Subcutaneous abdominal adipose tissue (tissue), 5 donors: ENCODE data around the gene PEX7.
"Not testable (repeated sequence)": the region's sequence is repeated elsewhere in the genome, so short reads cannot be mapped to it uniquely, and the experiment has no call there.

Experiments
- H3K27ac ChIP-seq: one replicate; pipeline ENCODE4 v1.7.0; 2013; ENCODE audit warnings: low read depth, mild to moderate bottlenecking, inconsistent platforms, low read length, moderate library complexity
- H3K27me3 ChIP-seq, 5 donors: one replicate each; pipeline ENCODE4 v1.7.0; 2013; ENCODE audit warnings: low read length in 5 of 5, inconsistent platforms in 1 of 5; ENCODE audit not compliant: control insufficient read depth in 5 of 5, insufficient read depth in 4 of 5
- H3K36me3 ChIP-seq, 5 donors: one replicate each; pipeline ENCODE4 v1.7.0; 2013; ENCODE audit warnings: low read length in 5 of 5; ENCODE audit not compliant: control insufficient read depth in 5 of 5, insufficient read depth in 5 of 5
- H3K4me1 ChIP-seq, 5 donors: one replicate each; pipeline ENCODE4 v1.7.0; 2013; ENCODE audit warnings: low read length in 5 of 5, mild to moderate bottlenecking in 3 of 5, moderate library complexity in 1 of 5; ENCODE audit not compliant: control insufficient read depth in 5 of 5, insufficient read depth in 5 of 5
- H3K4me3 ChIP-seq, 5 donors: one replicate each; pipeline ENCODE4 v1.7.0; 2013; ENCODE audit warnings: low read length in 5 of 5, low read depth in 1 of 5
- H3K9ac ChIP-seq, 5 donors: one replicate each; pipeline ENCODE4 v1.7.0; 2013; ENCODE audit warnings: low read length in 5 of 5, mild to moderate bottlenecking in 4 of 5, moderate library complexity in 3 of 5
- H3K9me3 ChIP-seq, 5 donors: one replicate each; pipeline ENCODE4 v1.7.0; 2013; ENCODE audit warnings: low read length in 5 of 5; ENCODE audit not compliant: control insufficient read depth in 5 of 5
- donor health status: healthy.
- donor health status: healthy.
- donor health status: healthy.
- donor health status: healthy.
- donor health status: healthy.

Gene PEX7

DNA sequence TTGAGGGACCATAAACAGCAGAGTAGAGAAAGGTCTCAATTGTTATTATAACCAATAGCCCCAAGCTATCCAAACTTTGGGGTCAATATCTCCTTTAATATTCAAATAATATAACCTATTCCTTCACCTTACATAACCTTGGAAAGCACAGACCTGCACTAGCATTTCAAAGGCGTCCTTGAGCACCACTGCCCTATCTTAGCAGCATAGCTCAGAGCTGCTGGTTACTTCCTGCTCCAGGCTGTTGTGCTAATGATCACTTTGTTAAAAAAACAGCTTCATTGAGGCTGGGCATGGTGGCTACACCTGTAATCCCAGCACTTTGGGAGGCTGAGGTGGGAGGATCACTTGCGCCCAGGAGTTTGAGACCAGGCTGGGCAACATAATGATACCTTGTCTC, 110.2 kb downstream of the PEX7 start:
- Histone ChIP-seq H3K4me3 (no peak overlapping the region), H3K4me1 (no peaks in the 10 kb centered on the region), H3K9ac (no peak overlapping the region), H3K36me3 (no peaks in the 10 kb centered on the region), H3K9me3 (no peaks in the 10 kb centered on the region), H3K27me3 (peaks cover 0 to 3% (median 0%) of the 10 kb centered on the region in 5 donors), H3K27ac (no peak overlapping the region)

DNA sequence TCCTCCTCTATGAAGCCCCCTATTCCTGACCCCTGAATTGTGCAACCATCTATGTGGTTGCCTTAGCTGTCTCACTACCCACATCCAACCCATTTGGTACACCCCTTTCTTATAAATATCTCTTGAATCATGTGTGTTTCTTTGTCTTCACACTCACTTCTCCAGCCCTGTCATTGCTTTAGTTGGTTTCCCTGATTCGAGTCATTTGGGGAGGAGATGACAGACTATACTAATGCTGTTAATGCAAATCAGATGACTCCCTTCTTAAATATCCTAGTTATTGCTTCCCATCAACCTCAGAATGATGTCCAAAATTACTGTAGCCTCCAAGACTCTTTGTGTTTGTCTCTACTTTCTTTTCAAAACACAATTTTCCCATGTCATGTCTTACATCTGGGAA, 122.7 kb downstream of the PEX7 start:
- Histone ChIP-seq H3K27me3 (no peaks in the 10 kb centered on the region), H3K36me3 (no peaks in the 10 kb centered on the region), H3K4me3 (no peak overlapping the region), H3K9ac (no peak overlapping the region), H3K27ac (no peak overlapping the region), H3K9me3 (no peaks in the 10 kb centered on the region), H3K4me1 (no peaks in the 10 kb centered on the region)

DNA sequence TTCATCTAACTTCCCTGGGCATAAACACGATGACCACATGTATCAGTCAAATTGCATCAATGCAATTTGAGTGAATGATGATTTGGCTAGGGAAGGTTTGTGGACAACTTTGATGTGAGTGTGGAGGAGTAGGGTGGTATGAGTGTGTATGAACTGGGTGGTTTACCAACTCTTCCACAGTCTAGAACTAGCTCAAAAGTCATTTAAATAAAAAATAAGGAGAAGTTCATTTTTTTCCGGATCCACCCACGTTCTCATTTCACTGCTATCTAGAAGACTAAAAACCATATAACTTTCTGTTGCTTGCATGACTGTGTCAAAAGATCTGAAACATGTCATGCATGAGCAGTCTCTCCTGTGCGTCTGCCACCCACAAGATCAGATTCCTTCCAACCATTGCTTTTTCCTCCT, 123.3 kb downstream of the PEX7 start:
- no peak overlapping the region for H3K9ac ChIP-seq
- no peaks in the 10 kb centered on the region for H3K36me3 ChIP-seq
- H3K9me3 ChIP-seq = no peaks in the 10 kb centered on the region
- no peaks in the 10 kb centered on the region for H3K27me3 ChIP-seq
- no peak overlapping the region for H3K4me3 ChIP-seq
- no peak overlapping the region for H3K27ac ChIP-seq
- no peaks in the 10 kb centered on the region for H3K4me1 ChIP-seq

DNA sequence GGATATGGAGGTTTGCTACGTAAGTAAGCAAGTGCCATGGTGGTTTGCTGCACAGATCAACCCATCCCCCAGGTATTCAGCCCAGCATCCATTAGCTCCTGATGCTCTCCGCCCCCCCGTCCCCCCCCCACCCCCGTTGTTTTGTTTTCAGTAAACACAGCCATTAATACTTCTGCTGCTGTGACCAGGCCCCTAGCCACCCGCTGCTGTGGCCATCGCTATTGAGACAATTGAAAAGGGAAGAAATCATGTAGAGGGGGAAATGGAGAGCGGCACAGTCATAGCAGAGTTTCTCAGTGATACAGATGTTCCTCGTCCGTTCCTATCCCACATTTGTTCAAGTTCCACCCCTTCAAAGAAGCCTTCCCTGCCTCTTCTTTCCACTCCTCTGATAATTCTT, 124.6 kb downstream of the PEX7 start:
- Histone ChIP-seq H3K4me3 (no peak overlapping the region), H3K9ac (no peak overlapping the region), H3K9me3 (no peaks in the 10 kb centered on the region), H3K27ac (no peak overlapping the region), H3K4me1 (no peaks in the 10 kb centered on the region), H3K27me3 (no peaks in the 10 kb centered on the region), H3K36me3 (no peaks in the 10 kb centered on the region)

DNA sequence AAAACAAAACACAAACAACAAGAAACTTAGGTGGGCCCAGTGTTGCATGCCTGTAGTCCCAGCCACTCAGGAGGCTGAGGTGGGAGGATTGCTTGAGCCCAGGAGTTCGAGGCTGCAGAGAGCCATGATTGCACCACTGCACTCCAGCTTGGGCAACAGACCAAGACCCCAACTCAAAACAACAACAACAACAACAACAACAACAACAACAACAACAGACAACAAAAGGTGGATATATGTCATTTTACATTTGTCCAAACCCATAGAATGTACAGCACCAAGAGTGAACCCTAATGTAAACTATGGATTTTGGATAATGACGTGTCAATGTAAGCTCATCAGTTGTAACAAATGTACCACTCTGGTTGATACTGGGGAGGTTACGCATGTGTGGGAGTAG, 127.6 kb downstream of the PEX7 start:
- not testable (repeated sequence) for H3K4me1 ChIP-seq, H3K27ac ChIP-seq, H3K27me3 ChIP-seq, H3K36me3 ChIP-seq, H3K9ac ChIP-seq, H3K9me3 ChIP-seq, H3K4me3 ChIP-seq

DNA sequence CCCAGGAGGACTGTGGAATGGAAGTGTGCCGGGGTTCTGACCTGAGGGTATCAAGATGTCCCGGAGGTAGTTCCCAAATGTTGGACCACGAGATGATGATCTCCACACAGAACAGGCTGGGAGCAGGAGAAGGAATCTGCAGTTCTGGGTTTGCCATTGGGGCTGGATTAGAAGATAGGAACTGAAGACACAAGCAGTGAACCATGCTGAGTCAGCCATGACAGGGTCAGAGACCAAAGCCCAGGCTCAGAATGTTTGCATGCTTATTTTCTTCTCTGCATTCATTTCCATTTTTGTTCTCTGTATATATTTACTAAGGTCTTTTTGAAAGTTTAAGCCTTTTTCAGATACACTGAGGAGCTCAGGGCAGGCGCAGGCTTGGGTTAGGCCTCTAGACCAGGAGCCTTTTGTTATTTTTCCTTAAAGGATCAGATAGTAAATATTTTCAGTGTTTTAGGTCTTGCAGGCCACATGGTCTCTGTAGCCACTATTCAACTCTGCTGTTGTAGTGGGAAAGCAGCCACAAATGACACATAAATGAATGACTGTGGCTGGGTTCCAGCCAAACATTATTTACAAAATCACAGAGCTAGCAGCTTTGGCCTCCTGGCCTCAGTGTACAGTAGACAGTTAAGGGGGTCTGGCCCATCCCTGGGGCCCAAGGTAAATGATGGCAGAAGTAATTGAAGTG, 128.2 kb downstream of the PEX7 start:
- Histone ChIP-seq H3K27ac (no peak overlapping the region), H3K4me1 (no peaks in the 10 kb centered on the region), H3K9me3 (no peaks in the 10 kb centered on the region), H3K36me3 (no peaks in the 10 kb centered on the region), H3K9ac (no peak overlapping the region), H3K27me3 (no peaks in the 10 kb centered on the region), H3K4me3 (no peak overlapping the region)

DNA sequence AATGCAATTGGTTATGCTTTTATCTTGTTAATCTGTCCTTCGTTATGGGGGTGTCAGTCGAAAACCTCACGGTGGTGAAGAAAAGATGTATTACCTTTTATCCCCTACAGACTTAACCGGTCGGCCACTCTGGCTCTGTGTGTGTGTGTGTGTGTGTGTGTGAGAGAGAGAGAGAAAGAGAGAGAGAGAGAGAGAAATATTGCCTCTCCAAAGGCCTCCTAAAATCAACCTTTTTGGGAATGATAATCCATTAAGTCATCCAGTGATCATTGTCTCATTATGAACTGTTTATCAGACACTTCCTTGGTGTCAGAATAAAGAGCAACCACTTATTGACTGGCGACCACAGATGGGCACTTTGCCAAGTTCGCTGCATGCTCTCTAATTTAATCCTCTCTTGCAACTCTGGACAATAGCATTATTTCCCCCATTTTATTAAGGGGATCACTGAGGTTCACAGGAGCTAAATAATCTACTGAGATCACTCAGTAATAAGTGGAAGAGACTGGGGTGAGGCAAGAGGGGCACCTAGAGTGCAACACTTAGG, 130.4 kb downstream of the PEX7 start:
- H3K36me3 ChIP-seq = no peaks in the 10 kb centered on the region
- peaks cover 0 to 4% (median 0%) of the 10 kb centered on the region in 5 donors for H3K4me1 ChIP-seq
- no peak overlapping the region for H3K4me3 ChIP-seq
- no peaks in the 10 kb centered on the region for H3K27me3 ChIP-seq
- no peaks in the 10 kb centered on the region for H3K9me3 ChIP-seq
- no peak overlapping the region for H3K27ac ChIP-seq
- no peak overlapping the region for H3K9ac ChIP-seq

DNA sequence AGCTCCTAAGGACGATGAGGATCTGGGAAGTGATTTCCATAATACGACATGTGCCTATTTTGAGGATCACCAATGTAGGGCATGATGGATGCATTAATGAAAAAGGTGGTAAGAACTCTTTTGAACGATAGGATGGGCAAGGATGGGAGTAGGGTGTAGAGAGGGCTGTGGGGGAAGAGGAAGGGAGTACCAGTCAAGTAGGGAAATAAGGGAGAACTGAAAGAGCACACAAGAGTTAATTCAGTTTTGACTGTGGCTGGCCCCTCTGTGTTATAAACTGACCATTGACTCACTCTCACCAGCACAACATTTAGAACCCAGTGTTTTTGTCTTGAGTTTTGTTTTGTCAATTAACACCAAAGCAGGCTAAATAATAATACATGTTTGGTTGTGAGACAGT, 132.7 kb downstream of the PEX7 start:
- H3K27ac ChIP-seq = no peak overlapping the region
- H3K36me3 ChIP-seq = no peaks in the 10 kb centered on the region
- no peaks in the 10 kb centered on the region for H3K9me3 ChIP-seq
- H3K9ac ChIP-seq = no peak overlapping the region
- H3K27me3 ChIP-seq = peaks cover 0 to 10% (median 3%) of the 10 kb centered on the region in 5 donors
- no peak overlapping the region for H3K4me3 ChIP-seq
- H3K4me1 ChIP-seq = peaks cover 0 to 4% (median 0%) of the 10 kb centered on the region in 5 donors

DNA sequence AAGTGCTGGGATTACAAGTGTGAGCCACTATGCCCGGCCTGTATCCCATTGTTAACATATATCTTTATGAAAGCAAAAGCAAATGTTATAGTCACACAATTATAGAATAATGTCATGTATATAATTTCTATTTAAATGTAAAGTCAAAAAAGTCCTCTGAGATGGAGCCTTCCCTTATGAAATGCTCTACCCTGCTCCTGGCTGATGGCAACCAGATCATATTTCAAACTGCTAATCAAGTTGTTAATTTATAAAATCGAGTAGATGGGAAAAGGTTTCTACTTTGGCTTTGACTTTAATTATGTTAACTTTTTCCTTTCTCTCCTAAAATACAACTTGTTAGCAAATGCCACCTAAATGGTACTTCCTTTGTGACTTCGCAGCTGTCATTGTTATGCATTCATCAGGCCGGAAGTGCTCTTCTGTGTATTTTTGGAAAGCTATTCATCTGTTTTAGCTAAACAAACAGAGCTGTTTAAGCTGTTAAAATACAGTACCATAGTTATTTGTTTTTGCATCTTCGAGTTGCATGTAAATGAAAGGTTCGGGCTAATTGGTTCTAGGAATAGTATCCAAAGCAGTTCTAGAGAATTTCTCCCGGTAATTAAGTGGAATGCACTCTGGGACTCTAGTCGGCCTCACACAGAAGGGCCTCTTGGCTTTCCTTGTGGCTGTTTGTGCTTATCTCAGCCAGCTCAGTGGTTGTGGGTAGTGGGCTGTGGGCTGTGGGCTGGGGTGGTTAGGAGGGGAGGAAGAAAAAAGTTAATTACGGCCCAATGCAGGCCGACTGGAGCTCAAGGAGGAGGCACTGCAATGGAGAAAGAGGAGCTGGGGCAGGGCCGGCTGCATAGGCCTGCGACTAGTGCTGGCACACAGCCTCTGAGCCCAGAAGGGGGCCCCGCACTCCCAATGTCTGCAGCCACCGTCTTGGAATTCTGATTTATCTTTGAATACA, 134.5 kb downstream of the PEX7 start:
- Histone ChIP-seq H3K36me3 (no peaks in the 10 kb centered on the region), H3K27me3 (peaks cover 0 to 10% (median 3%) of the 10 kb centered on the region in 5 donors), H3K4me1 (peaks cover 0 to 4% (median 0%) of the 10 kb centered on the region in 5 donors), H3K9me3 (no peaks in the 10 kb centered on the region), H3K27ac (no peak overlapping the region), H3K4me3 (no peak overlapping the region), H3K9ac (no peak overlapping the region)

DNA sequence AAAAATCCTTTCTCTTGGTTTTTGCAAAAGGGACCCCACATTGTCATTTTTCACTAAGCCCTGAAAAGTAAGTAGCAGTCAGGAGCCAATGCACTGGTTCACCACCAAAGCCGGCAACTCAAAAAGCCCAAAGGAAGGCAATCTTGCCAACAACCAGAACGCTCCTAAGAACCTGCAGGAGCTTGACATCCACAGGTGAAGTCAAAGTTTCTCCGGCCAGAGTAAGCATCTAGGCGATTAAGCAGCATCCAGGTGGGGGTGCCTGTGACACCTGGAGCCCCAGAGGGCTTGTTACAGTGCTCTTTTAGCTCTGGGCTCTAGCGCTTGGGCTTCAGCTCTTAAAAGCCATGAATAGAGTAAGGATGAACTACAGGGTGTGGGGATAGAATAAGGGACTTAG, 135.8 kb downstream of the PEX7 start:
- H3K27ac ChIP-seq = no peak overlapping the region
- peaks cover 0 to 10% (median 3%) of the 10 kb centered on the region in 5 donors for H3K27me3 ChIP-seq
- H3K9ac ChIP-seq = no peak overlapping the region
- no peak overlapping the region for H3K4me3 ChIP-seq
- H3K36me3 ChIP-seq = no peaks in the 10 kb centered on the region
- peaks cover 0 to 4% (median 0%) of the 10 kb centered on the region in 5 donors for H3K4me1 ChIP-seq
- H3K9me3 ChIP-seq = no peaks in the 10 kb centered on the region
